A673 (cell line): ENCODE data around the gene ZNF789.

Experiments used
- EZH2 ChIP-seq: fragments of 200-600 bp; sonication (generic); IDR thresholded peaks from 2 replicates; pipeline ENCODE4 v1.6.1; 2017; ENCODE audit warnings: borderline replicate concordance, low read depth, mild to moderate bottlenecking, mixed read lengths, antibody characterized with exemption, low read length; ENCODE audit not compliant: poor library complexity, severe bottlenecking
- TF ChIP-seq, protein P1 (sequence below): fragments of 300-800, 200-600 bp; sonication (generic); conservative IDR thresholded peaks from 2 replicates; pipeline ENCODE4 v1.5.1; 2017; ENCODE audit warnings: low read depth, mild to moderate bottlenecking, antibody characterized with exemption, low read length, moderate library complexity, mixed read lengths

DNA sequence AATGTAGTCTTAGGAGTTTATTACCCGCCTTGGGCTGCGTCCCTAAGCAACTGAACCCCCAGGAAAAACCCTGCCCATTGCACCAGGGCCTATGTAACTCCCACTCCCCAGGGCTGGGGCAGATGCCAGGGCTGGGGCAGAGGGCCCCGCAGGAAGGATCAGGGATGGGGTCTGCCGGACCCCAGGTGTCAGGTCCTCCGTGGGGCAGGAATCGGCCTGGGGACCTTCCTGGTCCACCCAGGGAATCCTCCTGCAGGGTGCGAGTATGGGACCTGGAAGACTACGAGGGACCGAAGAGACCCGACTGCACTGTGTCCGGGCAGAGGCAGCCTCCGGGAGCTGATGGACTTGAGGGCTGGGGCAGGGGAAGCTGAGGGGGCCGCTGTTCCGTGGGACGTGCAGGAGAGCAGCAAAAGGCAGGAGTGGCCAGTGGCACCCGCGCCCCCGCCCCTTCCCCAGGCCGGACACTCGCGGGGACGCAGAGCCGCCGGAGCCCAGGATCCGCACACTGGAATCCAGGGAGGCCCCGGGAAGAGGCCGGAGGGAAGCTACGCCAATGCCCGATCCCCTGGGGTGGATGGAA is 4.3 kb upstream of the ZNF789 start:
- TF ChIP-seq, protein P1, sequence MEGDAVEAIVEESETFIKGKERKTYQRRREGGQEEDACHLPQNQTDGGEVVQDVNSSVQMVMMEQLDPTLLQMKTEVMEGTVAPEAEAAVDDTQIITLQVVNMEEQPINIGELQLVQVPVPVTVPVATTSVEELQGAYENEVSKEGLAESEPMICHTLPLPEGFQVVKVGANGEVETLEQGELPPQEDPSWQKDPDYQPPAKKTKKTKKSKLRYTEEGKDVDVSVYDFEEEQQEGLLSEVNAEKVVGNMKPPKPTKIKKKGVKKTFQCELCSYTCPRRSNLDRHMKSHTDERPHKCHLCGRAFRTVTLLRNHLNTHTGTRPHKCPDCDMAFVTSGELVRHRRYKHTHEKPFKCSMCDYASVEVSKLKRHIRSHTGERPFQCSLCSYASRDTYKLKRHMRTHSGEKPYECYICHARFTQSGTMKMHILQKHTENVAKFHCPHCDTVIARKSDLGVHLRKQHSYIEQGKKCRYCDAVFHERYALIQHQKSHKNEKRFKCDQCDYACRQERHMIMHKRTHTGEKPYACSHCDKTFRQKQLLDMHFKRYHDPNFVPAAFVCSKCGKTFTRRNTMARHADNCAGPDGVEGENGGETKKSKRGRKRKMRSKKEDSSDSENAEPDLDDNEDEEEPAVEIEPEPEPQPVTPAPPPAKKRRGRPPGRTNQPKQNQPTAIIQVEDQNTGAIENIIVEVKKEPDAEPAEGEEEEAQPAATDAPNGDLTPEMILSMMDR = no peak
- TF ChIP-seq EZH2 = no peak
